IMR-90 (cell line): Measurements from ENCODE around the gene YJEFN3. TPM values are rescaled to one million over a fixed set of nuclear protein-coding genes. Genes with fewer than 3 reads are reported as not detected.
A peak's percentile ranks its signal among the peaks of the same experiment; 100 is the strongest.

Experiments
- ATAC-seq: fragments of 200-7000 bp; cut with Tn5 transposase; 2 replicates; pipeline ENCODE4 v1.9.1; 2020; ENCODE audit warnings: low read depth, mild to moderate bottlenecking, moderate library complexity
- BruUV-seq: library from RNA; stranded (reverse); fragments of 400-500 nt; replicated peaks from 2 replicates; lab custom pipeline; 2021; lab: Mats Ljungman, UMichigan
- CTCF ChIA-PET: fragments of 300-600 bp; formaldehyde crosslinking; extraction: SDS; loops from one replicate; lab custom pipeline; 2021; ENCODE audit warnings: antibody characterized with exemption; lab: Yijun Ruan, JAX
- POLR2A ChIA-PET: fragments of 300-600 bp; sonication (Branson Sonifier 250); formaldehyde crosslinking; loops from one replicate; lab custom pipeline; 2022; ENCODE audit warnings: antibody characterized with exemption; ENCODE audit not compliant: unreplicated experiment; lab: Charles Lee
- DNase-seq: peaks from one replicate; pipeline ENCODE4 v3.0.0; 2013
- H2AFZ ChIP-seq: replicated peaks from 2 replicates; pipeline ENCODE3; 2013; ENCODE audit warnings: low read length, mild to moderate bottlenecking; ENCODE audit not compliant: poor library complexity
- H2AK5ac ChIP-seq: 2 replicates; pipeline ENCODE4 v1.6.1; 2013; ENCODE audit warnings: low read depth, low read length, inconsistent platforms
- H2AK9ac ChIP-seq: replicated peaks from 2 replicates; pipeline ENCODE3; 2013; ENCODE audit warnings: mild to moderate bottlenecking, low read depth, low read length, moderate library complexity; ENCODE audit not compliant: poor library complexity
- H2BK120ac ChIP-seq: 2 replicates; pipeline ENCODE4 v1.6.1; 2013; ENCODE audit warnings: low read depth, low read length, inconsistent platforms
- H2BK15ac ChIP-seq: 3 replicates; pipeline ENCODE4 v1.6.1; 2013; ENCODE audit warnings: low read depth, low read length, inconsistent platforms
- H2BK20ac ChIP-seq: 2 replicates; pipeline ENCODE4 v1.6.1; 2013; ENCODE audit warnings: low read depth, mild to moderate bottlenecking, inconsistent platforms, low read length, moderate library complexity
- H2BK5ac ChIP-seq: 2 replicates; pipeline ENCODE4 v1.6.1; 2013; ENCODE audit warnings: mild to moderate bottlenecking, low read depth, low read length, inconsistent platforms; ENCODE audit not compliant: poor library complexity, severe bottlenecking
- H3K14ac ChIP-seq: replicated peaks from 2 replicates; pipeline ENCODE4 v1.6.1; 2013; ENCODE audit warnings: low read depth, low read length, inconsistent platforms
- H3K18ac ChIP-seq: 2 replicates; pipeline ENCODE4 v1.6.1; 2013; ENCODE audit warnings: low read depth, low read length, control low read depth
- H3K23ac ChIP-seq: 2 replicates; pipeline ENCODE4 v1.6.1; 2013; ENCODE audit warnings: low read depth, low read length, inconsistent platforms
- H3K27ac ChIP-seq: 2 replicates; pipeline ENCODE4 v1.5.1; 2013; ENCODE audit warnings: mild to moderate bottlenecking, control low read depth, low read length; ENCODE audit not compliant: insufficient read depth
- H3K27me3 ChIP-seq: 2 replicates; pipeline ENCODE4 v1.6.1; 2013; ENCODE audit warnings: low read length; ENCODE audit not compliant: control insufficient read depth, insufficient read depth
- H3K36me3 ChIP-seq: 2 replicates; pipeline ENCODE4 v1.6.1; 2013; ENCODE audit warnings: low read length, mixed read lengths; ENCODE audit not compliant: control insufficient read depth, insufficient read depth
- H3K4ac ChIP-seq: 2 replicates; pipeline ENCODE4 v1.6.1; 2013; ENCODE audit warnings: low read depth, low read length, inconsistent platforms
- H3K4me1 ChIP-seq: 2 replicates; pipeline ENCODE4 v1.6.1; 2013; ENCODE audit warnings: low read length, mixed read lengths; ENCODE audit not compliant: control insufficient read depth, insufficient read depth
- H3K4me2 ChIP-seq: 2 replicates; pipeline ENCODE4 v1.6.1; 2013; ENCODE audit warnings: low read depth, mild to moderate bottlenecking, control low read depth, low read length, moderate library complexity
- H3K4me3 ChIP-seq: 2 replicates; pipeline ENCODE4 v1.5.1; 2013; ENCODE audit warnings: low read depth, mild to moderate bottlenecking, control low read depth, low read length, moderate library complexity; ENCODE audit not compliant: insufficient read depth
- H3K56ac ChIP-seq: 2 replicates; pipeline ENCODE4 v1.6.1; 2013; ENCODE audit warnings: low read length, inconsistent platforms; ENCODE audit not compliant: insufficient read depth; ENCODE audit errors: extremely low read depth
- H3K79me1 ChIP-seq, 2 experiments: 2 replicates each; pipeline ENCODE4 v1.6.1; 2013; ENCODE audit warnings: low read length in 2 of 2, inconsistent platforms in 1 of 2, low read depth in 1 of 2
- H3K9ac ChIP-seq: 2 replicates; pipeline ENCODE4 v1.6.1; 2013; ENCODE audit warnings: low read depth, low read length, control low read depth
- H3K9me1 ChIP-seq: 2 replicates; pipeline ENCODE4 v1.6.1; 2013; ENCODE audit warnings: low read length, inconsistent platforms; ENCODE audit not compliant: insufficient read depth
- H3K9me3 ChIP-seq: 2 replicates; pipeline ENCODE4 v1.6.1; 2013; ENCODE audit warnings: low read length; ENCODE audit not compliant: control insufficient read depth, insufficient read depth
- H4K20me1 ChIP-seq: 2 replicates; pipeline ENCODE4 v1.6.1; 2013; ENCODE audit warnings: low read length, inconsistent platforms; ENCODE audit not compliant: insufficient read depth
- H4K5ac ChIP-seq: 2 replicates; pipeline ENCODE4 v1.6.1; 2013; ENCODE audit warnings: mild to moderate bottlenecking, low read depth, low read length, control low read depth
- H4K8ac ChIP-seq, 2 experiments: 2 replicates each; pipeline ENCODE4 v1.6.1; 2013; ENCODE audit warnings: low read depth in 2 of 2, low read length in 2 of 2, control low read depth in 1 of 2, inconsistent platforms in 1 of 2
- H4K91ac ChIP-seq: 2 replicates; pipeline ENCODE4 v1.6.1; 2013; ENCODE audit warnings: low read depth, low read length, inconsistent platforms; ENCODE audit not compliant: insufficient read depth
- BHLHE40 ChIP-seq: fragments of 150-350 bp; IDR thresholded peaks from 2 replicates; pipeline ENCODE4 v1.6.1; 2016; ENCODE audit warnings: mild to moderate bottlenecking, low read depth, low read length
- CHD1 ChIP-seq: IDR thresholded peaks from 2 replicates; pipeline ENCODE4 v1.6.1; 2012; ENCODE audit warnings: low read depth, low read length, improper control_type of control experiment
- CTCF ChIP-seq: conservative IDR thresholded peaks from 2 replicates; pipeline ENCODE4 v1.5.1; 2012; ENCODE audit warnings: mild to moderate bottlenecking, low read depth, low read length, improper control_type of control experiment
- ELK1 ChIP-seq: fragments of 150-350 bp; IDR thresholded peaks from 2 replicates; pipeline ENCODE4 v1.6.1; 2016; ENCODE audit warnings: low read depth, mild to moderate bottlenecking, low read length, moderate library complexity, borderline replicate concordance
- FOS ChIP-seq: fragments of 150-350 bp; IDR thresholded peaks from 2 replicates; pipeline ENCODE4 v1.6.1; 2016; ENCODE audit warnings: low read depth, low read length
- MAFK ChIP-seq: IDR thresholded peaks from 2 replicates; pipeline ENCODE4 v1.6.1; 2012; ENCODE audit warnings: low read depth, low read length, improper control_type of control experiment
- MAZ ChIP-seq: IDR thresholded peaks from 2 replicates; pipeline ENCODE4 v1.6.1; 2012; ENCODE audit warnings: low read depth, mild to moderate bottlenecking, low read length, improper control_type of control experiment, moderate library complexity, borderline replicate concordance
- MXI1 ChIP-seq: IDR thresholded peaks from 2 replicates; pipeline ENCODE4 v1.6.1; 2012; ENCODE audit warnings: low read depth, mild to moderate bottlenecking, low read length, moderate library complexity, borderline replicate concordance
- NFE2L2 ChIP-seq: fragments of 150-350 bp; IDR thresholded peaks from 2 replicates; pipeline ENCODE4 v1.6.1; 2016; ENCODE audit warnings: low read depth, mild to moderate bottlenecking, low read length
- POLR2A ChIP-seq: IDR thresholded peaks from 2 replicates; pipeline ENCODE4 v1.6.1; 2012; ENCODE audit warnings: mild to moderate bottlenecking, low read depth, low read length
- RAD21 ChIP-seq: IDR thresholded peaks from 2 replicates; pipeline ENCODE4 v1.6.1; 2012; ENCODE audit warnings: low read length, improper control_type of control experiment
- RCOR1 ChIP-seq: IDR thresholded peaks from 2 replicates; pipeline ENCODE4 v1.6.1; 2012; ENCODE audit warnings: mild to moderate bottlenecking, low read length, improper control_type of control experiment; ENCODE audit not compliant: insufficient replicate concordance
- RFX5 ChIP-seq: IDR thresholded peaks from 2 replicates; pipeline ENCODE4 v1.8.0; 2012; ENCODE audit warnings: low read depth, mild to moderate bottlenecking, low read length, moderate library complexity
- WGBS, 2 experiments: methylation state at CpG; one replicate each; pipeline versions ENCODE4 v1.1.5 to v1.1.7; 2013; ENCODE audit warnings: missing lambda C conversion rate in 2 of 2; ENCODE audit not compliant: insufficient read length in 1 of 2; ENCODE audit errors: extremely low coverage in 2 of 2; 5-methylcytosine and 5-hydroxymethylcytosine counted together
- dilution Hi-C: fragments of 300-500 bp; cut with HindIII; formaldehyde crosslinking; loops from one replicate; pipeline ENCODE4 v1.14.3; 2018; ENCODE audit warnings: low sequenced_read_pairs; ENCODE audit not compliant: unreplicated experiment
- in situ Hi-C: fragments of 300-500 bp; cut with MboI; formaldehyde crosslinking; loops from 3 replicates; pipeline ENCODE4 v1.14.3; 2019; ENCODE audit warnings: low sequenced_read_pairs, inconsistent platforms, mixed read lengths
- intact Hi-C: fragments of 100-400 bp; cut with micrococcal nuclease; formaldehyde crosslinking; loops from 2 replicates; pipeline ENCODE4 v1.10.0; 2022
- polyA plus RNA-seq, 3 experiments: library from polyadenylated mRNA; depleted of rRNA; stranded (reverse); fragments of >200 nt; gene quantifications; 2 replicates each; pipeline ENCODE4 v1.2.3, GENCODE V29; 2012; ENCODE audit warnings: low replicate concordance in 1 of 3
- total RNA-seq: library from RNA; depleted of rRNA; stranded (reverse); fragments of >200 nt; gene quantifications from 2 replicates; pipeline ENCODE4 v1.2.3, GENCODE V29; 2012
- TF ChIP-seq, protein P1 (sequence below): fragments of 150-350 bp; IDR thresholded peaks from 2 replicates; pipeline ENCODE4 v1.6.1; 2017; ENCODE audit warnings: mild to moderate bottlenecking, antibody characterized with exemption, low read length, low read depth

The YJEFN3 gene
- total and polyA plus RNA-seq, 2 of the 4 experiments (the other 2 are of a cell fraction), result 0.72 to 4.0 TPM

DNA sequence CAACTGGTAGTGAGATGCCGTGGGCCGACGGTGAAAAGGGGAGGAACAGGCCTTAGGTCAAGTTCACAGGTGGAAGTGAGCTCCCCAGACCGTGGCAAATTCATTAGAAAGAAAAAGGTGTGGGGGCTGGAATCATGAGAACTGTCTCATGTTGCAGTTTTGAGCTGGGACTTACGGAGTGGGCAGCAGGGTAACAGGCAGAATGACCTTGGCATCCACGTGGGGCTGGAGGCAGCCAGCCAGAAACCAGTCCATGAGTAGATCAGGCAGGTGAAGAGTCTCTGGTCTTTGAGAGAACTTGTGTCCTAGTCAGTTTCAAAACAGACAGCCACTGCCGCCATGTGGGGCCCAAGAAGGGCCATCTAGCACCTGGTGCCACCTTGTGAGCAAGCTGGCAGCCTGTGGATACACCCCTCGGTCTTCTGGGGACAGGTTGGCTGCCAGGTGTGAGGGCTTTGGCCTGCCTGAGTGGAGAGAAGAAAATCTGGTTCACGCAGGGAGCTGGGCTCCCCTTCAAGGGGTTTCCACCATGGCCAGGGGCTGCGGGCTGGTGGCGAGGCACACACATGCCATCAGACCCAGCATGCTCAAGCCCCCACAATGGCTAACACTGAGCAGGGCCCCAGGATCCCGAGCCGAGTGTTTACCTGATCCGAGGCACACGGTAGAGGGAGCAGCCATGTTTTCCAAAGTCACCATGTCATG, 37.2 kb upstream of the YJEFN3 start:
- CTCF ChIA-PET, result interaction anchor here (0.8 to 2.7 kb wide), 3 partner anchors 85 to 127 kb away, joined by 3 to 15 read pairs (median 4); partner anchors contain the start of gene GATAD2A

More for the DNA sequence above, 37.2 kb upstream of the YJEFN3 start:
- Histone ChIP-seq H3K27ac (no peak overlapping the region), H3K23ac (no peak overlapping the region), H3K9me1 (peaks cover 15% of the 10 kb centered on the region), H4K8ac (no peak overlapping the region), H2BK5ac (no peak overlapping the region), H3K18ac (no peak overlapping the region), H2BK120ac (no peak overlapping the region), H3K14ac (no peak overlapping the region), H4K91ac (no peak overlapping the region), H3K9ac (no peak overlapping the region), H3K27me3 (no peaks in the 10 kb centered on the region), H3K36me3 (peaks cover 32% of the 10 kb centered on the region), H3K4me3 (no peak overlapping the region), H3K79me1 (peaks cover 20 to 74% of the 10 kb centered on the region in 2 experiments), H3K4me2 (no peak overlapping the region), H3K56ac (no peak overlapping the region), H2AFZ (no peak overlapping the region), H2AK5ac (no peak overlapping the region), H4K5ac (no peak overlapping the region), H2BK20ac (no peak overlapping the region), H4K20me1 (peaks cover 6% of the 10 kb centered on the region), H2AK9ac (peak overlapping the region; percentile 11), H3K4ac (no peak overlapping the region), H3K4me1 (peaks cover 20% of the 10 kb centered on the region), H3K9me3 (no peaks in the 10 kb centered on the region), H2BK15ac (no peak overlapping the region)
- 86% methylated on average over 13 of the region's 15 CpGs; no CpG with 5 or more reads in 1 of the 2 experiments for WGBS, 2 experiments
- intact Hi-C loops (no loop called here), dilution Hi-C loops (no loop called here), in situ Hi-C loops (loop anchor here (5.0 kb wide), 1 partner anchor 124 kb away; no protein-coding TSS in a partner anchor)
- TF ChIP-seq CTCF (no peak), ELK1 (no peak), RFX5 (no peak), MXI1 (no peak), RAD21 (no peak), CHD1 (no peak), MAFK (no peak), RCOR1 (no peak), FOS (no peak), BHLHE40 (no peak), MAZ (no peak), POLR2A (no peak), NFE2L2 (no peak)
- TF ChIP-seq, protein P1, sequence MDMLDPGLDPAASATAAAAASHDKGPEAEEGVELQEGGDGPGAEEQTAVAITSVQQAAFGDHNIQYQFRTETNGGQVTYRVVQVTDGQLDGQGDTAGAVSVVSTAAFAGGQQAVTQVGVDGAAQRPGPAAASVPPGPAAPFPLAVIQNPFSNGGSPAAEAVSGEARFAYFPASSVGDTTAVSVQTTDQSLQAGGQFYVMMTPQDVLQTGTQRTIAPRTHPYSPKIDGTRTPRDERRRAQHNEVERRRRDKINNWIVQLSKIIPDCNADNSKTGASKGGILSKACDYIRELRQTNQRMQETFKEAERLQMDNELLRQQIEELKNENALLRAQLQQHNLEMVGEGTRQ, result no peak
- POLR2A ChIA-PET, result no interaction called here
- ATAC-seq, result no peak
- DNase-seq, result no peak
- BruUV-seq, result no TSS peak
